Ecto neural progenitor cell (in vitro differentiated cells): ENCODE measurements around the gene AFDN.

Experiments used
- DNase-seq: peaks from one replicate; pipeline ENCODE4 v3.0.0-alpha.2; 2018; ENCODE audit warnings: low spot score

Gene AFDN

GRCh38 chr6:167839755-167840154 is 13.0 kb downstream of the AFDN start:
- DNase-seq: no peak

- no peak for DNase-seq
These were observed 13.4 kb downstream of the AFDN start for GRCh38 chr6:167840160-167840525.

GRCh38 chr6:167840526-167841179 is 13.9 kb downstream of the AFDN start:
- no peak for DNase-seq

GRCh38 chr6:167841981-167842380 is 15.3 kb downstream of the AFDN start:
- no peak for DNase-seq

GRCh38 chr6:167842457-167842856 is 15.7 kb downstream of the AFDN start:
- no peak for DNase-seq

GRCh38 chr6:167843023-167843422 is 16.3 kb downstream of the AFDN start:
- DNase-seq: no peak

- no peak for DNase-seq
These were observed 19.1 kb downstream of the AFDN start for GRCh38 chr6:167845856-167846255.

GRCh38 chr6:167846997-167847606 is 20.4 kb downstream of the AFDN start:
- DNase-seq: no peak

GRCh38 chr6:167847936-167848335 is 21.2 kb downstream of the AFDN start:
- DNase-seq: no peak

- no peak for DNase-seq
These were observed 22.1 kb downstream of the AFDN start for GRCh38 chr6:167848783-167849182.

- DNase-seq: no peak
These were observed 23.2 kb downstream of the AFDN start for GRCh38 chr6:167849846-167850459.

GRCh38 chr6:167850782-167851181 is 24.1 kb downstream of the AFDN start:
- no peak for DNase-seq

- DNase-seq: no peak
These were observed 24.8 kb downstream of the AFDN start for GRCh38 chr6:167851370-167851952.

GRCh38 chr6:167855825-167856425 is 29.2 kb downstream of the AFDN start:
- DNase-seq: no peak

- DNase-seq: no peak
These were observed 29.8 kb downstream of the AFDN start for GRCh38 chr6:167856474-167856873.

GRCh38 chr6:167856999-167857660 is 30.4 kb downstream of the AFDN start:
- no peak for DNase-seq

- no peak for DNase-seq
These were observed 31.4 kb downstream of the AFDN start for GRCh38 chr6:167858086-167858591.

GRCh38 chr6:167858842-167859664 is 32.3 kb downstream of the AFDN start:
- no peak for DNase-seq

- DNase-seq: no peak
These were observed 34.0 kb downstream of the AFDN start for GRCh38 chr6:167860550-167861226.

GRCh38 chr6:167861424-167861823 is 34.7 kb downstream of the AFDN start:
- no peak for DNase-seq

- DNase-seq: no peak
These were observed 37.2 kb downstream of the AFDN start for GRCh38 chr6:167863897-167864296.
